AG08395 (cell line): ENCODE measurements around the gene MSH5.

Source experiments
- DNase-seq: peaks from one replicate; pipeline ENCODE4 v3.0.0; 2012; ENCODE audit warnings: mixed read lengths, low spot score

Gene MSH5

DNA sequence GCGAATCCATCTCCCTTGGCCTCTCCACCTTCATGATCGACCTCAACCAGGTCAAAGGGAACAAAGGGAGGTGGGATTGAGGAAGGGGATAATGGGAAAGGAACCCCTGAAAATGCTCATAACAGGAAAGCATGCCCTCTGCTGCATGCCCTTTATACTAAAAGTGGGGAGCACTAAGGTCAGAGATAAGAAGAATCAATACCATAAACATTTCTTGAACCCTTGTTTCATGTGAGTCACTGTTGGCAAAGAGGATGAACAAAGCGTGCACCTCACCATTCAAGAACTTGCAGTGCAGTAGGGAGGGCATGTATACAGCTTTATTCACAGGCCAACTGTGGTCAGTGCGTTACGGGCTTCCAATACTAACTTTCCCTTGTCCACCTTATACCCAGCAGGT lies 21.0 kb downstream of the MSH5 start:
- DNase-seq, result no peak

DNA sequence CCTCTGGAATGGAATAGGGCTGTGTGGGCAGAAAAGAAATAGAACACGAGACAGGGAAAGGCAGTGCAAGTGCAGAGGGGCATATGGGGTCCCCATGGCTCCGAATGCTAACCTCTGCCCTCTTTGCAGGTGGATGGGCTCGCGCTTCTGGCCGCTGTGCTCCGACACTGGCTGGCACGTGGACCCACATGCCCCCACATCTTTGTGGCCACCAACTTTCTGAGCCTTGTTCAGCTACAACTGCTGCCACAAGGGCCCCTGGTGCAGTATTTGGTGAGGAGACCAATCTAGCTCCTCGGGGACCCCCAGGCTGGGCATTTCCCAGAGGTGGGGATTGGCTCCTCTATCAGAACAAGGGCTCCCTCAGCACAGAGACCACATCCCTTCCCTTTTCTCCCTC lies 21.5 kb downstream of the MSH5 start:
- DNase-seq, result no peak

DNA sequence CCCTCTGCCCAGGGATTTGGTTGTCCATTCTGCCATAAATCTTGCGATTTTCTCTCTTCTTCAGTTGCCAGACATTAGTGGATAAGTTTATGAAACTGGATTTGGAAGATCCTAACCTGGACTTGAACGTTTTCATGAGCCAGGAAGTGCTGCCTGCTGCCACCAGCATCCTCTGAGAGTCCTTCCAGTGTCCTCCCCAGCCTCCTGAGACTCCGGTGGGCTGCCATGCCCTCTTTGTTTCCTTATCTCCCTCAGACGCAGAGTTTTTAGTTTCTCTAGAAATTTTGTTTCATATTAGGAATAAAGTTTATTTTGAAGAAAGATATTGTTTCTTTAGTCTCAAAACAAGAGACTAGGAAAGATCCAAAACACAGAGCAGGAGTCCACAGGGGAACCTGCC lies 22.6 kb downstream of the MSH5 start, which contains the start of gene SAPCD1:
Gene SAPCD1, plus strand, starts transcription at position 301 of the 400 bp plus-strand sequence. CDS start 399 bp downstream, outside the sequence.
- DNase-seq, result no peak

DNA sequence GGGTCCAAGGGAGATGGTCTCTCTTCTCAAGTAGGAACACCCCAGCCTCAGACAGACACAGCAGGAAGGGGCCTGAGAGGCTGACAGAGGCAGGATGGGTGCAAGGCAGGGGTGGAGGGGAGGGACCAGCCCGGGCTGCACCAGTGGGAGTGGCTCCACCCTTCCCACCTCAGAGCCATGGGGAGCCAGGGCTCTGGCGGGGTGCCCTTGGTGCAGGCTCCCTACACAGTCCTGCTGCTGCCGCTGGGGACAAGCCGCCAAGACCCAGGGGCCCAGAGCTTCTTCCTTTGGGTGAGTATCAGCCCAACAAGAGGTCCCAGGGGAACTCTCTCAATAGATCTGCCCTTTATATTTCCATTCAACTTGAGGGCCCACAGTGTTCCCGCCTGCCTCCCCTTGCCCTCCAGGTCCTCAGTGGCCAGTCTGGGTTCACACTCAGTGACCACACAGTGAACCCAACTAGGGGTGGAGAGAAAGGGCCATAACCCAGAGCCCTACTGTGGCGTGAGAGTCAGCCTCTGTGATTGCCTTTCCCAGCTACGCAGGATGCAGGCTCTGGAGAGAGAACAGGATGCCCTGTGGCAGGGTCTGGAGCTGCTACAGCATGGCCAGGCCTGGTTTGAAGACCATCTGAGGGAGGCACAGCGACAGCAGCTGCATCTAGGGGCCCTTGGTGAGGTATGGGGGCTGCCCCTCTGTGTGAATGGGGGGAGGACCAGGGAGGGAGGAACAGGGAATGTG lies 23.2 kb downstream of the MSH5 start:
- DNase-seq, result no peak

DNA sequence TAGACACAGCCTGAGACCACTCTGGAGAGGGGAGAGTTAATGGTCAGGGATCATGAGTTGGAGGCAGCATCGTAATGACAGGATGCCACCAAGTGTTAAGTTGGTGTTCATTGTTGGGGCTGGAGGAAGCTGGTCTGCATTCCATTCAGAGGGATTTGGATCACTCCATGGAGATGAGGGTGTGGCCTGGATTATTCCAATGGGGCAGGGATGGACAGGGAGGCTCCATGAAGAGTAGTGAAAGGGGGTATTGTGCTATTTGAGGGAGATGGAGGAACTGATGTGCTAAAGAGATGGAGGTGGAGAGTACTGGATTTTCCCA lies 23.8 kb downstream of the MSH5 start:
- peak; percentile 94 for DNase-seq

DNA sequence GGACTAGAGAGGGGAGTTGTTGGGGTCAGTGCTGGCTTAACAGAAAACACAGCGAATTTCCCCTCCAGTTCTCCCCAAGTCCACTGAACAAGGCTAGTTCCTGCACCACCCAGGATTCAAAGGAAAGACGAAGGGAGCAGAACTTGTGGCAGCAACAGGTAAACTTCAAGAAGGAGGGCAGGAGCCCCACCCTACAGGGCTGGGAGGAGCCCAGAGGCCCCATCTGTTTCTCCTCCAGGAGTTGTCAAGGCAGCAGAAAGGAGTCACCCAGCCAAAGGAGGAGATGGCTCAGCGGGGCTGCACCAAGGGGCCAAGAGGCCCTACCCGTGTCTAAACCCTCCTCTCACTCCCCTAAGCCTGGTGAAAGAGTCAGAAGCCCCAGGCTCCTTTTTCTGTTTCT lies 24.4 kb downstream of the MSH5 start:
- no peak for DNase-seq

DNA sequence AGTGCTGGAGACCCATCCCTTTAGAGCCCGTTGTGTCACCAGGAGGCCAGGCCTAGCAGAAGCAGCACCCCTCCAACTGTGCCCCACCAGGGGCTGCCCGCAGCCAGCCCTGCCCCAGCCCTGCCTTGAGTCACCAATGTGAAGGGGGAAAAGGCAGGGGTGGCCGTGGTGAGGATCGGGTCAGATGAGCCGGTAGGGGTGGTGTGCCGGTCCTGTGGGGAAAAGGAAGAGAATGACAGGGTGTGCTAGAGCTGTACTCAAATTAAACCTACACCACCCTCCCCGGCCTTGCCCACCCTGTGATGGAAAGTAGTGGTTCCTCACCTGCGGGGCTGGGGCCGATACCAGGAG lies 25.7 kb downstream of the MSH5 start:
- no peak for DNase-seq

DNA sequence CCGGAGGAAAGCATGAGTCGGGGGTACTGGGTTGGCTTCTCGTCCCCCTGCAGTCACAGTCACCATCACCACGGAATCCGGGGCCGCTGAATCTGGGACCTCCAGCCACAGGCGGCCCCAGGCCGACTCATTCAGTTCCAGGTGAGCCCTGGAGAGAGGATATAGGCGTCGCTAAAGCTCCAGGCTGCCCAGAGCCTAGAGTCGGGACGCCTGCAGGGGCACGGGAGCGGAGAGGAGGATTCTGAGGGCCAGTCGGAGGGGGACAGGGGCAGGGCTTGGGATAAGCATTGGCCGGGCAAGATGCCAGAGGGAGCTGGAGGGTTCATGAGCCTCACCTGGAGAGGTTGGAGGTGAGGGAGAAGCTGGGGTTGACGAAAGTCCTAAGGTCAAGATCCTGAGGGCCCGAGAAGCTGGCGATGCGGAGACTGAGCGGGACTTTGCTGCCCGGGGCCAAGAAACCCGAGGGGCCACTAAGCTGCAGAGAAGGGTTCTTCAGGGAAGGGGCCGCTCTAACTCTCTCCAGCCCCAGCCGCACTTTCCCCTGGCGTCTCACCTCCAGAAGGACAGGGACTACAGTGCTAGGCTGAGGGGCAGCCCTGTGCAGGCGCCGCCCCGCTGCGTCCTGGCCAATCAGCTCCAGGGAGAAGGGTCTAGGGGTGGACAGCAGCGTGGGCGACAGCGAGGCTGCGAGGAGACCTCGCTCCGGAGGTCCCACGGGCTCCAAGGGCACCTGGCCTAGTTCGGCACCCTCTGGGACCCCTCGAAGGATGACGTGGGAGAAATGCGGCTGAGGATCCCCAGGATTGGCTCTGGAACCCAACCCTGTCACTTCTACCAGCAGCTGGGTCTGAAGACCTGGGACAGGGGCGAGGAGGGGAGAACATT lies 26.3 kb downstream of the MSH5 start:
- DNase-seq, result peak; percentile 53

DNA sequence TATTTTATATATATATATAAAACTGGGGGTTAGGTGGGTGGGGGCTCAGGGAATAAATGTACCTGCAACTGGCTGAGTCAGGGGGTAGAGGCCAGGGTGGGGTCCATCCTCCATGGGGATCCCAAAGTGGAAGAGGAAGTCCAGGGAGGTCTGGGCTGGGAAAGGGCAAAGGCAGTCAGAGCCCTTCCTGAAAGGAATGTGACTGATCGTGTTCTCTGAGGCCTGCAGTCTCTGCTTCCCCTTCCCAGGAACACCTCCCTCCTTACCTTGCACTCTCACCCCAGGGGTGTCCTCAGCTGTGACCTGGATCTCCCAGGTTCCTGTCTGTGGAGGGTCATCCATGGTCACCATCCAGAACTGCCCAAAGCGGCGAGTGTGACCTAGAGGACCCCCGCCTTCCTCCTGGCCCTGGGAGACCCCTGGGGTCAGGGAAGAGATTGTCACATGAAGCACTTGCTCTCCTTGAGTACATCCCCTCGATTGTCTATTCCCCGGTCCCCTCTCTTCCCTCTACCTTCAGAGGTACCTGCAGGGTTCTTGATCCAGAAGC lies 27.4 kb downstream of the MSH5 start:
- no peak for DNase-seq

DNA sequence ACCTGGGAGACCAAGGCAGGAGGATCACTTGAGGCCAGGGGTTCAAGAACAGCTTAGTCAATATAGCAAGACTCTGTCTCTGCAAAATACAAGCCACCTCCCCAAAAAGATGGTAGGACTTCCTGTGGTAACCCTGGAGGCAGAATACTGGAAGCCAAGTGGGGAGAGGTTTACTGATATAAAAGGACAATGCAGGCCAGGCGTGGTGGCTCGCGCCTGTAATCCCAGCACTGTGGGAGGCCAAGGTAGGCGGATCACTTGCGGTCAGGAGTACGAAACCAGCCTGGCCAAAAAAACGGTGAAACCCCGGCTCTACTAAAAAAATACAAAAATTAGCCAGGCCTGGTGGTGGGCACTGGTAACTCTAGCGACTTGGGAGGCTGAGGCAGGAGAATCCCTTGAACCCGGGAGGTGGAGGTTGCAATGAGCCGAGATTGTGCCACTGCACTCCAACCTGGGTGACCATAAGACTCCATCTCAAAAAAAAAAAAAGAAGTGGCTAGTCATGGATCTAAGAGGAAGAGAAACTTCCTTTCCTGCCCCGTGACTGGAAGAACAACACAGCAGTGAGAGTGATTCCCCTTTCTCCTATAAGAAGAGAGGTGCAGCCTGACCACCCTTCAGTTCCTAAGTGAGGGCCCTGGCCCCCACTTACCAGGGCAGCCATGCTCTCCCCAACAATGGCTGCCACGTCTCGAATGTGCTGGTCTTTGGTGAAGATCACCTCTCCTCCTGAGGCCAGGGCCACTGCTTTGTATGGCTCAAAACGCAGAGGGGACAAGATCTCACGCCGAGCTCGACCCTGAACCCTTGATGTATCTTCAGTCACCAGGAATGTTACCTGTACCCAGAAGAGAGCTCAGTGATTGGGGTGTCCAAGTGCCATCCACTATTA lies 28.8 kb downstream of the MSH5 start:
- no peak for DNase-seq

DNA sequence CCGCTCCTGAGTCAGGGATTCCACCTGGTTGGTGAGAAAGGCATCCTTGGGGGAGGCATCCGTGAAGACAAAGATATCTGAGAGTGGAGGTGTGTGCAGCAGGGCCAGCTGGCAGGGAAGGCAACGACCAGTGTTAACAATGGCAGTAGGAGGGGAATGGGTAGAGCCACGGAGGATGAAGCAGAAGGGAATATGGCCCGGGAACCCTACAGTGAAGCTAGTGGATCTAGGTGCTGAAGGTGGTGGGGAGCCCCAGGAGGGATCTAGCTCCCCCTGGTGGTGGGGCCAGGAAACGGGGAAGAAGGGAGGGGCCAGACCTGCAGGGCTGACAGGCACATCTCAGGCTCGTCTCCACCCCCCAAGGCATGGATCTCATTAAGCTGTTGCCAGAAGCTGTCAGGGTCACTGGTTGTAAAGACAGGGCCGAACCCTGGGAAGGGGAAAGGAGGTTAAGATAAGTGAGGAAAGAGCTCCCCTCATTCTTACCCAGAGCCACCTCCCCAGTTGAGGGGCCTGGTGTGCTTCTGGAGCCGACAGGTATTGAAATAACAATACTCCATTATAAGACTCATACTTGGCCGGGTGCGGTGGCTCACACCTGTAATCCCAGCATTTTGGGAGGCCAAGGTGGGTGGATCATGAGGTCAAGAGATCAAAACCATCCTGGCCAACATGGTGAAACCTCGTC lies 30.0 kb downstream of the MSH5 start:
- DNase-seq, result peak; percentile 82

DNA sequence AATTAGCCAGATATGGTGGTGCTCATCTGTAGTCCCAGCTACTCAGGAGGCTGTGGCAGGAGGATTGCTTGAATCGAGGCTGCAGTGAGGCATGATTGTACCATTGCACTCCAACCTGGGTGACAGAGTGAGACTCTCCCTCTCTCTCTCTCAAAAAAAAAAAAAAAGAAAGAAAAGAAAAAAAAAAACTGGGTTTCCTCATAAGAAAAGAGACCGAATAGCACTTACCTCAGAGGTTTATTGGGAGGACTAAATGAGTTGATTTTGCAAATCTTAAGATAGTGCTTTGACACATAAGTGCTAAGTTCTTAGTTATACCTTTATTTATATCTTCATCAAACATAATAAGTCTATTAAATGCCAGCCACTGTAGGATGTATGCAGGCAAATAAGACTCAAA lies 31.1 kb downstream of the MSH5 start:
- DNase-seq, result no peak

DNA sequence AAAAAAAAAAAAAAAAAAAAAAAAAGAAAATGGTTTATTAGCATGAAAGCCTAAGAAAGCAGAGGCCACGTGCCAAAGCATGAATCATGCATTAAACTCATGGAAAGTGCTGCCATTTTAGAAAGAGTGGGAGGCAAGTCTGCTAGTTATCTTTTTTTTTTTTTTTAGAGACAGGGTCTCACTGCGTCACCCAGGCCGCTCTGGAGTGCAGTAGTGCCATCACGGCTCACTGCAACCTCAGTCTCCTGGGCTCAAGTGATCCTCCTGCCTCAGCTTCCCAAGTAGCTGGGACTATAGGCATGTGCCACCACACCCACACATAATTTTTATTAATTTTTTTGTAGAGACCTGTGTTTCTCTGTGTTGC lies 32.2 kb downstream of the MSH5 start:
- DNase-seq, result no peak

DNA sequence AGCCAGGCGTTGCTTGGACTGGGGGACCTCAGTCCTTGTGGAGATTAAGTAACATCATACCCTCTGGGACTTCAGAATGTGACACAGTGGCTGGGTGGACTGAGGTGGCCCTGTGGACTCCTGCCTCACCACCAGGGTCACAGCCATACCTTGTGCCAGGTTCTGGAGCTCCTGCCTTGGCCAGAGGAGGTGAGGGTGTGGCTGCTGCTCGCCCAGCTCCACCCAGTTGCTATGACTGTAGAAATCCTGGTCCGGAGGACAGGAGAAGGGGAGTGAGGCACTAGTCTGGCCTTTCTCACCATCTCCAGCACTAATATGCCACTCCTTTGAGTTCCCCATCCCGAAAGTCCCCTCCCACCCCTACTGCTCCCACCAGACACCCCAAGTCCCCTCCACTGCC lies 35.4 kb downstream of the MSH5 start:
- no peak for DNase-seq

DNA sequence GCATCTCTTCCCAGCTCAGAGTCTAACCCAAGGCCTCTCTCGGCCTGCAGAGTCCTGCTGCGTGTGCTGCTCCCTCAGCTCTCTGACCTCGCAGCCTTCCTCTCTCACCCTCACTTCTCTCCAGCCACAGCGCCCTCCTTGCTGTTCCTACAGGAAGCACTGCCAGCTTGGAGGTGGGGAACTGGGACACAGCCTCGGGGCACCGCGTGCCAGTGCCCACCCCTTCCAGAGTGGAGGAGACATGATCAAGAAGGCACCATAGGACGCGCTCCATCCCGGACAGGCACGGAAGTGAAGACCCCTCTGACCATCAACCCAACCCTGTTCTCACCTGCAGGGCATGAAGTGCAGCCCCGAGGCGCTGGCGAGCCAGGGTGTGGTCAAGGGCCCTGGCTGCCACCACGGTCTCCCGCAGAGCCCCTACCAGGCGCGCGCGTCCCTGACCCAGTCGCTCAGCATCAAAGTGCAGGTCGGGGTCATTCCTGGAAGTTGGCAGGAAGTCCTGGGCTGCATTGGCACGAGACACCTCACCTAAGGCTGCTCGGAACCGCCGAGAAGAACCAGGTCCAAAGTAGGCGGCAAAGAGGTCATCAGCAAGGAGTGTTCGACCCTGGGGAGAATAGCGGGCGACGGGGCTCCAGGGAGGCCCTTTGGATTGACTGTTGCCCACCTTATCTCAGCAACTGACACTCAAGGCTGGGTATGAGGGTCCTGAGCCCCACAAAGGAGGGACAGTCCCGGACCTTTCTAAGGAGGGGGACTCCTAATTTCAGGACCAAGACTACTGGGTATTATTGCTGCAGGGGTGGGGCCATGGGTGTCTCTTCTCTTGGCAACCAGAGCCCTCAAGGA lies 36.1 kb downstream of the MSH5 start:
- no peak for DNase-seq

DNA sequence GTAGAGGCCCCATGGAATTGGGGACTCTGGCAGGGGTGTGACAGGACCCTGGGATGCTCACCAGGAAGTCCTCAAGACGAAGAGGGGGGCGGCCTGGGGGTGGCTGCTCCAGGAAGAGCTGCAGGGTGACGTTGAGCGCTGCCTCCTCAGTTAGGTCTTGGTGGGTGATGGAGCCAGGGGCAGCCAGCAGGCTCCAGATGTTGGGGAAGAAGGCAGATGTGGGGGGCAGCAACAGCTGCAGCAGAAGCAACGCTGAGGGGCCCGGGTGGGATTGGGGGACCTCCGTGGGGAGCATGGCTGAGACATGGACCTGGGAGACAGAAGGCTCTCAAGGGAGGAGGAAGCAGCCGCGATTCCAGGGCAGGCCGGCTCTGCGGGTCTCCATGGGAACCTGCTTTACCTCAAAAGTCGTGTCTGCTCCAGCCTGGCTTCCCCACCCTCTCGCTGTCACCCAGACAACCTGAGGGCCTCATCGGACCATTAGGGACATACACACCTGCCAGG lies 36.7 kb downstream of the MSH5 start:
- DNase-seq, result no peak

DNA sequence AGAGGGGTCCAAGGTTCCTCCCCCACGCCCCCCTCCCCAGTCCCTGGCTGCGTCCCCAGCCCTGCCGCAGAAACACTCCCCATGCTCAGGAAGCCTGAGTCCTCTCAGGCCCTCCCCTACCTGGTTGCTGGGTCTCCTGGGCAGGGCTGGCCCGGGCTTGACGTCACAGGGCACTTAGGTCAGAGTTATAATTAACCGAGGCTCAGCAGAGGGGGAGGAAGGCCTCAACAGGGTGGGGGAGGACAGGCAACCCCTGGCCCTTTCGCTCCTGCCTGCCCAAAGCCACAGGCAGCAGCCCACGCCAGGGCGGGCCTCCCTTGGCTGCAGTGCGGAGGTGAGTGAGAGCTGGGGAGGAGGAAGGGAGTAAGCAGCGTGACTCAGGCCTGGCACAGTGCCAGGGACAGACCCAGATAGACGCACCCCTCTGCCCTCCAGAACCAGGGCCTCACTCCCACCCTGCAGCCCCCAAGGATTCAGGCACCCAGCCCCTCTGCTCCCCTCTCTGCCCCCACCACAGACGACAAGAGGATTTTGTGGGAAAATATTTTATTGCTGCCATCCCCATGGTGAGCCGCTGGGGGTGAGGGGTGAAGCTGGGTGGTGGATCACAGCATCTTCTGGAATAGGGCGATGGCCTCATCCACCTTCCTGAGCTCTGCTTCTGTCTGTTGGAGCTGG lies 37.3 kb downstream of the MSH5 start, which contains the start of gene VWA7:
Gene VWA7, minus strand, starts transcription at position 340 of the 678 bp plus-strand sequence. CDS start 549 bp downstream, outside the sequence.
- peak; percentile 77 for DNase-seq

DNA sequence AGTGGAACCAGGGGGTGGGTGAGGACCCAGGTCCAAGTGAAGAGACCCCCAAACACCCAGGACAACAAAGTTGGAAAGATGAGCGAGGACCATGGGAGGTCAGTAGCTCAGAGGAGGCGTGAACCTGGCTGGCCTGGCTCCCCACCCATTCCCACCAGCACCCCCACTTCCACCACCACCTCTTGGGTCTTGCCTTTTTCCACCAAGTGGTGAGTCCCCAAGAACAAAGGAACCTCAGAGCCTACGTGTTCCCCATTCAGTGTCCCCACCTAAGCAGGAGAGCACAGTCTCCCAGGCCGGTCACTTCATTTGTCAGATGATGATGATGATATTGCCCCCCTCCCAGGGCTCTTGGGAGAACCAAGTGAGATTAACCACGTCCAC lies 37.9 kb downstream of the MSH5 start:
- no peak for DNase-seq

DNA sequence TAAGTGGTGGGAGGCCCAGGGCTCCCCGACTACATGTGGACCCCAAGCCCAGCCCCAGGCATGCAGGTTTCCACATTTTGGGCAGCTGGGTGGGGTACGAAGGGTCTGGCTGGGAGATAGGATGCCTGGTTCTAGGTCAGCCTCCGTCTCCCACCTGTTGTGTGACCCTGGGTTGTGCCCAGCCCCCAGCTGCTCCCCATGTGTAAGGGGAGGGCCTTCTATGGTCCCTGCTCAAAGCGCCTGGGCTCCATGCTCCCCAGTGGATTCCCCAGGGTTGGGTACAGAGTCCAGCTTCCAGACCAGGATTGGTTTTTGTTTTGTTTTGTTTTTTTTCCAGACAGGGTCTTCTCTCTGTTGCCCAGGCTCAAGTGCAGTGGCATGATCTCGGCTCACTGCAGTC lies 38.4 kb downstream of the MSH5 start:
- DNase-seq, result no peak
